K562 (cell line): ENCODE results near the gene GCGR. TPM values are rescaled to one million over a fixed set of nuclear protein-coding genes. Genes with fewer than 3 reads are reported as not detected.

Experiments used
- ARHGAP35 ChIP-seq: fragments of 450-650 bp; IDR thresholded peaks from 2 replicates; pipeline ENCODE4 v1.6.1; 2018; ENCODE audit not compliant: partially characterized antibody
- EHMT2 ChIP-seq: fragments of 450-650 bp; IDR thresholded peaks from 2 replicates; pipeline ENCODE4 v1.6.1; 2018; ENCODE audit warnings: antibody characterized with exemption
- ESRRA ChIP-seq: fragments of 450-650 bp; IDR thresholded peaks from 2 replicates; pipeline ENCODE4 v1.6.1; 2014; ENCODE audit warnings: low read depth, mild to moderate bottlenecking, moderate library complexity, borderline replicate concordance
- HMGXB4 ChIP-seq: sonication (generic); formaldehyde crosslinking; IDR thresholded peaks from 2 replicates; pipeline ENCODE4 v1.8.1; 2023; ENCODE audit warnings: mild to moderate bottlenecking, missing genetic modification reagents
- KAT8 ChIP-seq: fragments of 450-650 bp; IDR thresholded peaks from 2 replicates; pipeline ENCODE4 v1.6.1; 2016; ENCODE audit warnings: low read depth, mild to moderate bottlenecking
- NKRF ChIP-seq: fragments of 450-650 bp; IDR thresholded peaks from 2 replicates; pipeline ENCODE4 v1.6.1; 2016; ENCODE audit warnings: borderline replicate concordance
- NR2F6 ChIP-seq: fragments of 450-650 bp; formaldehyde crosslinking; IDR thresholded peaks from 2 replicates; pipeline ENCODE4 v1.4.0; 2020; ENCODE audit warnings: mild to moderate bottlenecking
- PHB2 ChIP-seq: fragments of 450-650 bp; IDR thresholded peaks from 2 replicates; pipeline ENCODE4 v1.6.1; 2017; ENCODE audit warnings: low read depth
- SMARCA5 ChIP-seq: fragments of 450-650 bp; IDR thresholded peaks from 2 replicates; pipeline ENCODE4 v1.6.1; 2016
- SMARCE1 ChIP-seq: fragments of 450-650 bp; IDR thresholded peaks from 2 replicates; pipeline ENCODE4 v1.7.1; 2016; ENCODE audit warnings: mild to moderate bottlenecking
- SRSF1 ChIP-seq: fragments of 200-400 bp; formaldehyde crosslinking; IDR thresholded peaks from 2 replicates; pipeline ENCODE4 v1.6.1; 2017; ENCODE audit warnings: mild to moderate bottlenecking, low read depth, low read length, moderate library complexity
- TBL1XR1 ChIP-seq, 2 experiments: IDR thresholded peaks; 2 replicates each; pipeline ENCODE4 v1.6.1; 2012; ENCODE audit warnings: improper control_type of control experiment in 2 of 2, low read length in 2 of 2, mild to moderate bottlenecking in 1 of 2
- TSC22D4 ChIP-seq: fragments of 450-650 bp; IDR thresholded peaks from 2 replicates; pipeline ENCODE4 v1.6.1; 2016; ENCODE audit warnings: missing genetic modification characterization, missing biosample characterization, control low read depth
- WHSC1 ChIP-seq: IDR thresholded peaks from one replicate; pipeline ENCODE4 v1.6.1; 2012; ENCODE audit warnings: low read length, control low read depth, inconsistent platforms
- ZBTB33 ChIP-seq: sonication (generic); formaldehyde crosslinking; IDR thresholded peaks from 2 replicates; pipeline ENCODE4 v1.8.1; 2023; ENCODE audit warnings: mild to moderate bottlenecking, missing genetic modification reagents
- ZBTB9 ChIP-seq: fragments of 450-650 bp; formaldehyde crosslinking; IDR thresholded peaks from 2 replicates; pipeline ENCODE4 v1.4.0; 2020; ENCODE audit warnings: mild to moderate bottlenecking, moderate library complexity
- ZNF121 ChIP-seq: sonication (generic); formaldehyde crosslinking; conservative IDR thresholded peaks from 2 replicates; pipeline ENCODE4 v1.8.0; 2022; ENCODE audit warnings: missing genetic modification reagents
- ZNF143 ChIP-seq: sonication (generic); formaldehyde crosslinking; IDR thresholded peaks from 2 replicates; pipeline ENCODE4 v1.9.0; 2022; ENCODE audit warnings: mild to moderate bottlenecking, missing genetic modification reagents
- ZNF165 ChIP-seq: fragments of 250-450 bp; sonication (Bioruptor Pico); IDR thresholded peaks from 2 replicates; pipeline ENCODE4 v1.4.0; 2020; ENCODE audit warnings: borderline replicate concordance
- ZNF586 ChIP-seq: fragments of 450-650 bp; formaldehyde crosslinking; conservative IDR thresholded peaks from 2 replicates; pipeline ENCODE4 v1.4.0; 2020; ENCODE audit warnings: mild to moderate bottlenecking, moderate library complexity
- polyA plus RNA-seq, 8 experiments: library from polyadenylated mRNA; depleted of rRNA in 4 of 8; stranded (reverse) in 5 of 8; unstranded in 3 of 8; fragments of >200 nt; fragmentation: Nextera tagmentation in 2 of 8; fragmentation: Illumina TruSeq in 1 of 8; extraction: Ambion mirVana in 2 of 8; extraction: Trizol in 1 of 8; gene quantifications; 2 replicates each; pipeline versions ENCODE4 v1.2.1 to v1.2.3, GENCODE V29; 2011 to 2014; ENCODE audit warnings: inconsistent platforms in 1 of 8, missing spikeins in 1 of 8
- total RNA-seq, 7 experiments: library from RNA; depleted of rRNA in 6 of 7; stranded (reverse); fragments of >200 nt in 6 of 7; fragmentation: Illumina TruSeq in 2 of 7; extraction: Trizol in 2 of 7; gene quantifications; 2 replicates each; pipeline versions ENCODE4 v1.2.1 to v1.2.3, GENCODE V29; 2011 to 2021; ENCODE audit warnings: low replicate concordance in 1 of 7

Gene GCGR
- total and polyA plus RNA-seq, 9 of the 15 experiments (the other 6 are each of a cell fraction or from before 2014, with no cell fraction given): not detected

GRCh38 chr17:81794074-81794476, 9.9 kb upstream of the GCGR start (continued):
- no peak for TF ChIP-seq HMGXB4 (CRISPR knock-in tag)
- no peak for TF ChIP-seq ZNF165 (CRISPR knock-in tag)
- TF ChIP-seq ZBTB9 (CRISPR knock-in tag): no peak
- TF ChIP-seq ZNF586 (CRISPR knock-in tag): no peak
- TF ChIP-seq TSC22D4: peak; percentile 12; the same call in 1 of the 2 replicates
- peak; percentile 48; the same call in 1 of the 2 replicates for TF ChIP-seq NKRF
- TF ChIP-seq SMARCE1: no peak
- TF ChIP-seq EHMT2: no peak
- TF ChIP-seq KAT8: no peak
- 0 out of 2 replicates have a peak, but pooled peaks have one; percentile 30 for TF ChIP-seq SMARCA5
- TF ChIP-seq NR2F6 (CRISPR knock-in tag): no peak
- no peak for TF ChIP-seq ESRRA
- no peak for TF ChIP-seq SRSF1
- no peak for TF ChIP-seq TBL1XR1 (IDR thresholded peaks at IDR 0.05; ENCODE audit: low read length in 2 of 2)
- TF ChIP-seq ZBTB33 (CRISPR knock-in tag): no peak
- TF ChIP-seq WHSC1: no peak
- TF ChIP-seq ZNF143 (CRISPR knock-in tag): no peak
- peak; percentile 31 for TF ChIP-seq ARHGAP35
- 0 out of 2 replicates have a peak, but pooled peaks have one; percentile 30 for TF ChIP-seq PHB2
- TF ChIP-seq ZNF121 (CRISPR knock-in tag): no peak
